Natural killer cell treated with Interleukin-12 subunit alpha and Interleukin-12 subunit beta and Interleukin-15 and Interleukin-18, amount 100 ng/mL, for 72 hours (primary cell): ENCODE measurements around the gene FAM120B. TPM values are rescaled to one million over a fixed set of nuclear protein-coding genes. Genes with fewer than 3 reads are reported as not detected.

Source experiments
- ATAC-seq, 2 donors: fragments of 150-1000 bp; cut with Tn5 transposase in 1 of 2; sonication (Bioruptor Pico), chemical (Tn5 transposase) in 1 of 2; 2 replicates each; pipeline ENCODE4 v1.10.0; 2021
- DNase-seq: peaks from one replicate; pipeline ENCODE4 v3.0.0; 2022; ENCODE audit warnings: low spot score
- H3K27ac Mint-ChIP-seq, 2 donors: 1 replicate in 1 of 2; 2 replicates in 1 of 2; pipeline ENCODE4 v1.8.0; 2022; ENCODE audit warnings: mixed read lengths in 2 of 2, mild to moderate bottlenecking in 1 of 2, moderate library complexity in 1 of 2
- H3K27me3 Mint-ChIP-seq, 2 donors: 1 replicate in 1 of 2; 2 replicates in 1 of 2; pipeline ENCODE4 v1.8.0; 2022; ENCODE audit warnings: mixed read lengths in 2 of 2
- H3K36me3 Mint-ChIP-seq: one replicate; pipeline ENCODE4 v1.8.0; 2022; ENCODE audit warnings: mixed read lengths
- H3K4me1 Mint-ChIP-seq, 2 donors: 1 replicate in 1 of 2; 2 replicates in 1 of 2; pipeline ENCODE4 v1.8.0; 2022; ENCODE audit warnings: low read depth in 2 of 2, mixed read lengths in 2 of 2, mild to moderate bottlenecking in 1 of 2
- H3K4me3 Mint-ChIP-seq: one replicate; pipeline ENCODE4 v1.8.0; 2022; ENCODE audit warnings: mixed read lengths
- H3K9me3 Mint-ChIP-seq: 2 replicates; pipeline ENCODE4 v1.8.0; 2022; ENCODE audit warnings: mixed read lengths
- total RNA-seq, 2 donors: library from RNA; stranded (reverse); gene quantifications; one replicate each; pipeline ENCODE4 v1.2.3, GENCODE V29; 2022

The FAM120B gene
- total RNA-seq, 2 donors from 2014 or later: 19.9 to 28.0 TPM

GRCh38 chr6:170433163-170434116 is 126.9 kb downstream of the FAM120B start:
- peaks cover 12 to 20% of the 10 kb centered on the region in 2 donors for H3K4me1 Mint-ChIP-seq
- DNase-seq: no peak
- no peaks in the 10 kb centered on the region for H3K9me3 Mint-ChIP-seq
- no peak for ATAC-seq
- H3K36me3 Mint-ChIP-seq: no peaks in the 10 kb centered on the region
- H3K4me3 Mint-ChIP-seq: no peak overlapping the region
- H3K27me3 Mint-ChIP-seq: no peaks in the 10 kb centered on the region
- no peak overlapping the region for H3K27ac Mint-ChIP-seq

DNA sequence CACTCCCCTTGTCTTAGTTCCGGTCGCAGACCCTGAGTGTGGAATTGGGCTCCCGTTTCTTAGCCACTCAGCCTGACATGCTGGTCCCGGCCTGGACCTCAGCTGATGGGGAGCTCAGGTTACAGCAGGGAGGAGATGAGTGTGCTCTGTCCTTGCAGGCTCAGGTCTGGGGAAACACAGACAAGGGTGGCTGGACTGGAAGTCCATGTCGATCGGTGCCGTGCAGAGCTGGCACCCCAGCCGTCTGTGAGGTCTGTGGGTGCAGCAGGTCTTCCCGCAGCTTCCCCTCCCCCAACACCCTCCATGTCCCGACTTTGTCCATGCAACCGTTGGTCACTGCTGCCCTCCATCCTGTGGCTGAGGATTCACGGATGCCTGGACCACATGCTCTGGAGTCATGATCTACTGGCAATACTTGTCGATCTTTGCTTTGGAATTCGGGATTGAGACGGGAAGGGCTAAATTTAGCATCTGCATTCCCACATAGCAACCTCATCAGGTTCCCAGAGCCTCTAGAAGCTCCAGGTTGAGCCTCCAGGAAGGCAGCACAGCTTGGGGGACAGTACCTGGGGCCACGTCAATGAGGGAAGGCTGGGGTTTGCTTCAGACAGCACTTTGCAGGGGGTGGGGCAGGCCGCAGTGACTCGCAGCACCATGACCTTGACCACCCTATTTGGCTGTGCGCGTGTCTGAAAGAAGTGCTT is 127.7 kb downstream of the FAM120B start:
- H3K36me3 Mint-ChIP-seq: no peaks in the 10 kb centered on the region
- H3K9me3 Mint-ChIP-seq: no peaks in the 10 kb centered on the region
- H3K27me3 Mint-ChIP-seq: no peaks in the 10 kb centered on the region
- ATAC-seq (no peak), DNase-seq (no peak)
- H3K4me1 Mint-ChIP-seq: peaks cover 12 to 20% of the 10 kb centered on the region in 2 donors
- H3K27ac Mint-ChIP-seq: no peak overlapping the region
- no peak overlapping the region for H3K4me3 Mint-ChIP-seq

- DNase-seq: no peak
- Mint-ChIP-seq H3K4me1 (peaks cover 12 to 23% of the 10 kb centered on the region in 2 donors), H3K36me3 (no peaks in the 10 kb centered on the region), H3K9me3 (no peaks in the 10 kb centered on the region), H3K27ac (no peak overlapping the region), H3K27me3 (no peaks in the 10 kb centered on the region), H3K4me3 (no peak overlapping the region)
- ATAC-seq: no peak
These were observed 128.2 kb downstream of the FAM120B start for GRCh38 chr6:170434821-170435155.

DNA sequence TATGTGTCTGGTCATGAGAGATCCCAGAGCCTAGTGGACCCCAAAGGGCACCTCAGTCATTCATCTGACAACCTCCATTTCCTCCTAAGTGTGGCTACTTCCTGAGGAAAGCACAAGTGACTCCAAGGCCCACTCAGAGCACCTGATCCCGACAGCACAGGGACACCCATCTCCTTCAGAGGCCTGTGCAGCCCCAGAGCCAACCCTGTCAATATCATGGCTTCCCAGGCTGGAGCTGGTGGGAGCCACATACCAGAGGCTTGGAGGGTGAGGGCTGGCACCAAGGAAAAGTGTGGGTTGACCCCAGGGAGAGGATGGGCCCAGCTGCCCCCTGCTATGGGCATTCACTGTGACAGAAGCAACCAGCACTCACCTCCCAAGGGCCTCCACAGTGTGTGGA is 129.2 kb downstream of the FAM120B start:
- Mint-ChIP-seq H3K27me3 (no peaks in the 10 kb centered on the region), H3K9me3 (no peaks in the 10 kb centered on the region), H3K4me3 (no peak overlapping the region), H3K36me3 (no peaks in the 10 kb centered on the region), H3K27ac (no peak overlapping the region), H3K4me1 (peaks cover 12 to 27% of the 10 kb centered on the region in 2 donors)
- ATAC-seq (no peak), DNase-seq (no peak)

DNA sequence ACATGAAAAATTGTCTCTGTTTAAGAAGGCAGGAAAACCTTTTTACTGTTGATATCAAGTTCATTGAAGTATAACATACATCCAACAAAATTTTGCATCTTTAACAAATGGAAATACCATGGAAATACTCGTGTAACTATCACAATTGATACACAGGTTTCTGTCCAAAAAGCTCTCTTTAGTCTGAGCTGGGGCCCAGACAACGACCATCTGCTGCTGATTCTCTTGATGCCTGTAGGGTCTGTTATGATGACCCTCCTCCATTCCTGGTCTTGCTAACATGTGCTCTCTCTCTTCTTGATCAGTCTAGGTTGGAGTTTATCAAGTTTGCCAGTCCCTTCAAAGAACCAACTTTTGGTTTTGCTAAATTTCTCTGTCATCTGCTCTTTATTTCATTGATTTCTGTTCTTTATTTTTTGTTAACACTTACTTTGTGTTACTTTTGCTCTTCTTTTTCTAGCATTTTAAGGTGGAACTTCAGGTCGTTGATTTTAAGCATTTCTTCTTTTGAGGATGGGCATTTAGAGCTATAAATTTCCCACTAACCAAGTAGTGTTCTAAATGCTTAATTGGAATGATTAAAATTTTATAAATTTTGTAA is 129.8 kb downstream of the FAM120B start:
- Mint-ChIP-seq H3K4me1 (peaks cover 12 to 29% of the 10 kb centered on the region in 2 donors), H3K9me3 (no peaks in the 10 kb centered on the region), H3K36me3 (no peaks in the 10 kb centered on the region), H3K4me3 (no peak overlapping the region), H3K27ac (peak overlapping the region in 1 of 2 donors; percentile 41), H3K27me3 (no peaks in the 10 kb centered on the region)
- DNase-seq: no peak
- no peak for ATAC-seq

DNA sequence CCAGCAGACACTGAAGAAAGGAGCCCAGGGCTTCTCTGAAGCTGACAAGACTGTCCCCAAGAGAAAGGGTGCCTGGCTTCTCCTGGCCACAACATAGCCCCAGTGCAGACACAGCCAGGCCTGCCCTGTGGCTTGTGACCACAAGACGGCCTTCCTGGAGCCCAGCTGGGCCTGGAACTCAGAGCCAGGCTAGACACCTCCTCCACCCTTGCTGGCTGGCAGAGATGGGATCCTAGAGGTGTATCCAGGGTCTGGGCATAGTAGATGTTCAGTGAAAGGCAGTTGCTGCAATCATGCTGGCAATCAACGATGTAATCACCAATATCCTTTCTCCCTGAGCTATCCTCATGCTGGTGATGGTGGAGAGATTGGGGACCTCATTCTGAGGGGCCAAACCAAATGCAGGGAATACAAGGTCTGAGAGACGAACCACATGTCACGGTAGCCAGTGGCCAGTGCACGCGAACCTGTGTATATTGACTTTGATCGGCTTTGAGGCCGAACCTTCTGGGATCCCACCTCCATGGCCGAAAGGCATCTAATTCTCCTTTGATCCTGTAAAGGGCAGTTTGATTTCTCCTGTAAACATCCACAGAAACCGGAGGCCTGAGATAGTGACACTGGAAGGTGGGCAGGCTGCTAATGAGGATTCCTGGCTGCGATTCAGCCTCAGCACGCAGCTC is 131.3 kb downstream of the FAM120B start:
- DNase-seq (peak; percentile 38), ATAC-seq (no peak)
- Mint-ChIP-seq H3K4me1 (peaks cover 17 to 29% of the 10 kb centered on the region in 2 donors), H3K27me3 (no peaks in the 10 kb centered on the region), H3K27ac (peak overlapping the region in 1 of 2 donors; percentile 59), H3K9me3 (no peaks in the 10 kb centered on the region), H3K4me3 (peak overlapping the region; percentile 51), H3K36me3 (no peaks in the 10 kb centered on the region)

- Mint-ChIP-seq H3K36me3 (no peaks in the 10 kb centered on the region), H3K27me3 (no peaks in the 10 kb centered on the region), H3K4me1 (peaks cover 17 to 27% of the 10 kb centered on the region in 2 donors), H3K9me3 (no peaks in the 10 kb centered on the region), H3K4me3 (peak overlapping the region; percentile 51), H3K27ac (peak overlapping the region in 1 of 2 donors; percentile 59)
- DNase-seq (peak; percentile 84), ATAC-seq (peak; percentile 89 to 96)
These were observed 131.8 kb downstream of the FAM120B start for GRCh38 chr6:170438402-170438753.

- DNase-seq: peak; percentile 49
- peaks cover 21 to 31% of the 10 kb centered on the region in 2 donors for H3K4me1 Mint-ChIP-seq
- no peak for ATAC-seq
- H3K9me3 Mint-ChIP-seq: no peaks in the 10 kb centered on the region
- H3K4me3 Mint-ChIP-seq: no peak overlapping the region
- no peaks in the 10 kb centered on the region for H3K27me3 Mint-ChIP-seq
- H3K27ac Mint-ChIP-seq: no peak overlapping the region
- H3K36me3 Mint-ChIP-seq: no peaks in the 10 kb centered on the region
These were observed 132.3 kb downstream of the FAM120B start for GRCh38 chr6:170438861-170439260.

GRCh38 chr6:170439366-170440361 is 133.1 kb downstream of the FAM120B start:
- H3K4me1 Mint-ChIP-seq: peaks cover 29 to 39% of the 10 kb centered on the region in 2 donors
- peak; percentile 57 for DNase-seq
- H3K36me3 Mint-ChIP-seq: no peaks in the 10 kb centered on the region
- H3K27ac Mint-ChIP-seq: no peak overlapping the region
- no peak for ATAC-seq
- no peaks in the 10 kb centered on the region for H3K9me3 Mint-ChIP-seq
- no peaks in the 10 kb centered on the region for H3K27me3 Mint-ChIP-seq
- no peak overlapping the region for H3K4me3 Mint-ChIP-seq

DNA sequence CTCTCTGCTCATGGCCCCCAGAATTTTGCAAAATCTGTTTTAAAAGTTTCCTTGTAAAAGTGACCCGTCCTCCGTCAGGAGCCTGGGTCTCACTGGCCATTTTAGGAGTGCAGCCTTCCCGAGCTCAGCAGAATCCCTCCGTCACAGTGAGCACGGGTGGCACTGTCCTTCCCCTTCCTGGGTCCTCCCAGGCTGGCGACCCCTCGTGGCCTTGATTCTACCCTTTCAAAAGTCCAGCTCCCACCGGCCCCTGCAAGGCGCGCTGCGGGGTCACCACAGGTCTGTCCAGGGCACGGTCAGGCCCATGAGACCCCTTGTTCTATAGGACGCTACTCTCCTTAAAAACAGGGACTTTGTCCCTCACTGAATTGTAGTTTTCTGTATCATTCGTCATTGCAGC is 133.9 kb downstream of the FAM120B start:
- no peak overlapping the region for H3K4me3 Mint-ChIP-seq
- no peaks in the 10 kb centered on the region for H3K9me3 Mint-ChIP-seq
- H3K27ac Mint-ChIP-seq: no peak overlapping the region
- H3K36me3 Mint-ChIP-seq: no peaks in the 10 kb centered on the region
- peaks cover 37 to 47% of the 10 kb centered on the region in 2 donors for H3K4me1 Mint-ChIP-seq
- no peak for ATAC-seq
- no peaks in the 10 kb centered on the region for H3K27me3 Mint-ChIP-seq
- DNase-seq: peak; percentile 18

DNA sequence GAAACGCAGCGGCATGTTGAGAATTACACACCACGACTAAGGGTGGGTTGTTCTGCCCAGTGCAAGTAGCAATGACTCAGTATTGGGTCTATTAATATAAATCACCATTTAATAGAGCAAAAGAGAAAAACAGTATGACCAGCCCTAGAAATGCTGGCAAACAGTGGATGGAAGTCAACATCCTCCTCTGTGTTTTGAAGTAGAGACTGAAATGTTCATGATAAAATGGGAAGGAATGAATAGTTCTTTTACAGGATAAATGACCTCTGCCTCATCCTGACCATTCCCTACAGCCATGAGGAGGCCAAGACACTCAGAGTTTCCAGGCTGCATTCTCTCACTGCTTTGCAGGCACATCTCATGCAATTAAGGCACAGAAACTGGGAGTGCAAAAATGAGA is 134.8 kb downstream of the FAM120B start:
- H3K9me3 Mint-ChIP-seq: no peaks in the 10 kb centered on the region
- H3K27me3 Mint-ChIP-seq: no peaks in the 10 kb centered on the region
- H3K4me1 Mint-ChIP-seq: peaks cover 42 to 48% of the 10 kb centered on the region in 2 donors
- no peak overlapping the region for H3K27ac Mint-ChIP-seq
- no peak overlapping the region for H3K4me3 Mint-ChIP-seq
- H3K36me3 Mint-ChIP-seq: no peaks in the 10 kb centered on the region
- ATAC-seq (no peak), DNase-seq (no peak)

DNA sequence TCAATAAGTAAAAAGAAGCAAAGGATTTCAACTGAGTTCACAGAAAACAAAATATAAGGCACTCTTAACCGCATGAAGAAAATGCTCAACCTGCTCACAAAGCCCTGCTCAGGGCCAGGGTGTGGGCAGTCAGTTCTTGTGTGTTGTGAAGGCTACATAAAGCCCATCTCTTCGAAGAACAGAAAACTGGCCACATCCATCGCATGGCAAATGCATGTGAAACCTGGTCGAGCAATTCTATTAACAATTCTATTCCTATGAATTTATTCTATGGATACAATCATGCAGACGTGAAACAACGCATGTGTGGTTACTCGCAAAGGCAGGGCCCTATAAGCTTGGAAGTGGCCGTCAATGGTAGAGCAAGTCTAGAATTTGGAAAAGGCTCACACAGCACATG is 136.0 kb downstream of the FAM120B start:
- Mint-ChIP-seq H3K4me1 (peaks cover 46 to 48% of the 10 kb centered on the region in 2 donors), H3K36me3 (no peaks in the 10 kb centered on the region), H3K4me3 (no peak overlapping the region), H3K9me3 (no peaks in the 10 kb centered on the region), H3K27ac (no peak overlapping the region), H3K27me3 (peaks cover 0 to 4% of the 10 kb centered on the region in 2 donors)
- DNase-seq (no peak), ATAC-seq (no peak)
